Trophoblast cell (in vitro differentiated cells and primary cell): Measurements from ENCODE around the gene CTSW.

ENCODE experiments used
- DNase-seq, 2 donors: peaks; one replicate each; pipeline ENCODE4 v3.0.0-alpha.2; 2016
- H2AFZ ChIP-seq: 2 replicates; pipeline ENCODE4 v1.6.1; 2013; ENCODE audit warnings: low read length, moderate library complexity, mild to moderate bottlenecking; ENCODE audit not compliant: insufficient read depth, poor library complexity
- H2AK5ac ChIP-seq: 2 replicates; pipeline ENCODE4 v1.6.1; 2013; ENCODE audit warnings: mild to moderate bottlenecking, low read length
- H2BK120ac ChIP-seq: 2 replicates; pipeline ENCODE4 v1.6.1; 2013; ENCODE audit warnings: low read length, mild to moderate bottlenecking, moderate library complexity; ENCODE audit not compliant: insufficient read depth, poor library complexity
- H2BK12ac ChIP-seq: 2 replicates; pipeline ENCODE4 v1.6.1; 2013; ENCODE audit warnings: mild to moderate bottlenecking, low read length, moderate library complexity
- H2BK5ac ChIP-seq: 2 replicates; pipeline ENCODE4 v1.6.1; 2013; ENCODE audit warnings: low read length, low read depth, moderate library complexity, mild to moderate bottlenecking; ENCODE audit not compliant: poor library complexity
- H3K14ac ChIP-seq: 2 replicates; pipeline ENCODE4 v1.6.1; 2013; ENCODE audit warnings: mild to moderate bottlenecking, low read length
- H3K18ac ChIP-seq: 2 replicates; pipeline ENCODE4 v1.6.1; 2013; ENCODE audit warnings: mild to moderate bottlenecking, low read length
- H3K23ac ChIP-seq: 2 replicates; pipeline ENCODE4 v1.6.1; 2013; ENCODE audit warnings: low read length
- H3K27ac ChIP-seq: 2 replicates; pipeline ENCODE4 v1.5.1; 2013; ENCODE audit warnings: low read depth, mild to moderate bottlenecking, inconsistent platforms, low read length, moderate library complexity
- H3K27me3 ChIP-seq: 2 replicates; pipeline ENCODE4 v1.6.1; 2013; ENCODE audit warnings: inconsistent platforms, mild to moderate bottlenecking, low read length, moderate library complexity; ENCODE audit not compliant: insufficient read depth
- H3K36me3 ChIP-seq, 2 experiments: 1 replicate in 1 of 2; 2 replicates in 1 of 2; pipeline ENCODE4 v1.6.1; 2013; ENCODE audit warnings: low read length in 2 of 2, mild to moderate bottlenecking in 2 of 2, moderate library complexity in 1 of 2; ENCODE audit not compliant: insufficient read depth in 2 of 2, control insufficient read depth in 1 of 2
- H3K4ac ChIP-seq: 2 replicates; pipeline ENCODE4 v1.6.1; 2013; ENCODE audit warnings: low read depth, mild to moderate bottlenecking, low read length, moderate library complexity
- H3K4me1 ChIP-seq, 2 experiments: 1 replicate in 1 of 2; 2 replicates in 1 of 2; pipeline ENCODE4 v1.6.1; 2013; ENCODE audit warnings: low read length in 2 of 2, mild to moderate bottlenecking in 2 of 2, moderate library complexity in 1 of 2; ENCODE audit not compliant: insufficient read depth in 2 of 2, control insufficient read depth in 1 of 2
- H3K4me2 ChIP-seq: 2 replicates; pipeline ENCODE4 v1.6.1; 2013; ENCODE audit warnings: inconsistent platforms, mild to moderate bottlenecking, low read length, moderate library complexity
- H3K4me3 ChIP-seq: 2 replicates; pipeline ENCODE4 v1.5.1; 2013; ENCODE audit warnings: mild to moderate bottlenecking, low read depth, low read length, inconsistent platforms
- H3K79me1 ChIP-seq: one replicate; pipeline ENCODE4 v1.6.1; 2013; ENCODE audit warnings: low read length
- H3K79me2 ChIP-seq: 2 replicates; pipeline ENCODE4 v1.6.1; 2013; ENCODE audit warnings: low read length, mild to moderate bottlenecking; ENCODE audit not compliant: control insufficient read depth, insufficient read depth, poor library complexity
- H3K9ac ChIP-seq: 2 replicates; pipeline ENCODE4 v1.6.1; 2013; ENCODE audit warnings: mild to moderate bottlenecking, low read length
- H3K9me3 ChIP-seq: 2 replicates; pipeline ENCODE4 v1.6.1; 2013; ENCODE audit warnings: low read depth, mild to moderate bottlenecking, control low read depth, inconsistent platforms, low read length; ENCODE audit not compliant: insufficient read depth
- H4K12ac ChIP-seq: 2 replicates; pipeline ENCODE4 v1.6.1; 2013; ENCODE audit warnings: low read depth, mild to moderate bottlenecking, low read length, moderate library complexity
- H4K8ac ChIP-seq: 2 replicates; pipeline ENCODE4 v1.6.1; 2013; ENCODE audit warnings: low read depth, mild to moderate bottlenecking, low read length, moderate library complexity
- H4K91ac ChIP-seq: one replicate; pipeline ENCODE4 v1.6.1; 2013; ENCODE audit warnings: low read depth, mild to moderate bottlenecking, low read length, moderate library complexity
- WGBS: extraction: QIAGEN DNeasy Blood & Tissue Kit; methylation state at CpG from one replicate; pipeline ENCODE4 v1.1.7; 2013; ENCODE audit warnings: missing lambda C conversion rate; ENCODE audit not compliant: insufficient read length, insufficient coverage; ENCODE audit errors: extremely low coverage; 5-methylcytosine and 5-hydroxymethylcytosine counted together

Gene CTSW

GRCh38 chr11:65899356-65900124 lies 19.9 kb downstream of the CTSW start:
- Histone ChIP-seq H4K8ac (peak overlapping the region; percentile 89), H2BK5ac (peak overlapping the region; percentile 8), H3K9me3 (no peaks in the 10 kb centered on the region), H3K9ac (peak overlapping the region; percentile 1), H2BK12ac (peak overlapping the region; percentile 21), H3K4me2 (peak overlapping the region; percentile 85), H3K79me1 (peaks cover 20% of the 10 kb centered on the region), H3K27me3 (peaks cover 13% of the 10 kb centered on the region), H3K14ac (peak overlapping the region; percentile 56), H3K18ac (peak overlapping the region; percentile 81), H2AK5ac (peak overlapping the region; percentile 27), H3K4ac (peak overlapping the region; percentile 26), H3K36me3 (peaks cover 0 to 5% of the 10 kb centered on the region in 2 experiments), H2AFZ (peak overlapping the region; percentile 38), H3K79me2 (peaks cover 8% of the 10 kb centered on the region), H4K12ac (peak overlapping the region; percentile 49), H3K4me1 (peaks cover 33 to 38% of the 10 kb centered on the region in 2 experiments), H2BK120ac (peak overlapping the region; percentile 85), H3K23ac (no peak overlapping the region), H3K27ac (peak overlapping the region; percentile 32), H3K4me3 (peak overlapping the region; percentile 61), H4K91ac (peak overlapping the region; percentile 90)
- WGBS: no CpG with 5 or more reads among the region's 78 CpGs
- peak; percentile 46 to 61 for DNase-seq

- Histone ChIP-seq H3K14ac (peak within 1 kb of the TSS; percentile 56), H2AFZ (peak within 1 kb of the TSS; percentile 38), H2BK120ac (peak within 1 kb of the TSS; percentile 85), H3K4ac (peak within 1 kb of the TSS; percentile 26), H2AK5ac (peak within 1 kb of the TSS; percentile 27), H3K4me2 (peak within 1 kb of the TSS; percentile 85), H2BK12ac (peak within 1 kb of the TSS; percentile 21), H3K27ac (peak within 1 kb of the TSS; percentile 32), H3K79me1 (peaks cover 20% of the 10 kb centered on the region), H3K9me3 (no peaks in the 10 kb centered on the region), H3K79me2 (peaks cover 8% of the 10 kb centered on the region), H3K4me3 (peak within 1 kb of the TSS; percentile 61), H4K12ac (peak within 1 kb of the TSS; percentile 49), H3K27me3 (peaks cover 13% of the 10 kb centered on the region), H3K9ac (peak within 1 kb of the TSS; percentile 1), H2BK5ac (peak within 1 kb of the TSS; percentile 8), H4K91ac (peak within 1 kb of the TSS; percentile 90), H3K18ac (peak within 1 kb of the TSS; percentile 81), H3K36me3 (peaks cover 0 to 5% of the 10 kb centered on the region in 2 experiments), H3K4me1 (peaks cover 33 to 38% of the 10 kb centered on the region in 2 experiments), H3K23ac (no peak within 1 kb of the TSS), H4K8ac (peak within 1 kb of the TSS; percentile 89)
- no CpG with 5 or more reads among the region's 80 CpGs for WGBS
- DNase-seq: peak; percentile 88 to 92
Observed at GRCh38 chr11:65900125-65900898, 20.7 kb downstream of the CTSW start, which contains the start of gene FOSL1. FOSL1 (minus strand) TSS chr11:65900388; CDS start chr11:65900339, 49 bp downstream.

GRCh38 chr11:65900899-65901180 lies 21.2 kb downstream of the CTSW start:
- H2AFZ ChIP-seq: no peak overlapping the region
- H3K9ac ChIP-seq: no peak overlapping the region
- no peak overlapping the region for H4K8ac ChIP-seq
- no peak overlapping the region for H2BK120ac ChIP-seq
- H3K4ac ChIP-seq: no peak overlapping the region
- no peak overlapping the region for H4K12ac ChIP-seq
- H4K91ac ChIP-seq: no peak overlapping the region
- peaks cover 0 to 5% of the 10 kb centered on the region in 2 experiments for H3K36me3 ChIP-seq
- H3K4me1 ChIP-seq: peaks cover 33 to 38% of the 10 kb centered on the region in 2 experiments
- no peak overlapping the region for H3K18ac ChIP-seq
- H3K9me3 ChIP-seq: no peaks in the 10 kb centered on the region
- H3K79me2 ChIP-seq: peaks cover 8% of the 10 kb centered on the region
- H3K27me3 ChIP-seq: peaks cover 13% of the 10 kb centered on the region
- H3K4me3 ChIP-seq: no peak overlapping the region
- no peak overlapping the region for H3K14ac ChIP-seq
- H3K23ac ChIP-seq: no peak overlapping the region
- H3K27ac ChIP-seq: no peak overlapping the region
- no peak overlapping the region for H2BK5ac ChIP-seq
- WGBS: no CpG with 5 or more reads among the region's 11 CpGs
- no peak for DNase-seq
- no peak overlapping the region for H2AK5ac ChIP-seq
- no peak overlapping the region for H2BK12ac ChIP-seq
- H3K79me1 ChIP-seq: peaks cover 20% of the 10 kb centered on the region
- peak overlapping the region; percentile 85 for H3K4me2 ChIP-seq

GRCh38 chr11:65903068-65903481 lies 23.4 kb downstream of the CTSW start:
- no peak overlapping the region for H2AK5ac ChIP-seq
- WGBS: no CpG with 5 or more reads among the region's 5 CpGs
- no peaks in the 10 kb centered on the region for H3K36me3 ChIP-seq
- H4K12ac ChIP-seq: no peak overlapping the region
- peak overlapping the region; percentile 25 for H3K4me2 ChIP-seq
- H4K91ac ChIP-seq: no peak overlapping the region
- H2AFZ ChIP-seq: no peak overlapping the region
- H3K23ac ChIP-seq: no peak overlapping the region
- H3K9me3 ChIP-seq: no peaks in the 10 kb centered on the region
- H3K14ac ChIP-seq: no peak overlapping the region
- peak overlapping the region; percentile 5 for H2BK120ac ChIP-seq
- H3K4ac ChIP-seq: no peak overlapping the region
- peaks cover 33 to 38% of the 10 kb centered on the region in 2 experiments for H3K4me1 ChIP-seq
- peak overlapping the region; percentile 12 for H4K8ac ChIP-seq
- H3K18ac ChIP-seq: no peak overlapping the region
- no peak overlapping the region for H3K4me3 ChIP-seq
- H2BK5ac ChIP-seq: no peak overlapping the region
- no peak overlapping the region for H3K9ac ChIP-seq
- H3K79me2 ChIP-seq: peaks cover 8% of the 10 kb centered on the region
- H3K27me3 ChIP-seq: peaks cover 13% of the 10 kb centered on the region
- peak overlapping the region; percentile 29 for H3K27ac ChIP-seq
- peak; percentile 68 to 72 for DNase-seq
- peak overlapping the region; percentile 51 for H2BK12ac ChIP-seq
- H3K79me1 ChIP-seq: peaks cover 20% of the 10 kb centered on the region
